Measurements from ENCODE around the gene PRXL2B.

PRXL2B gene

DNA sequence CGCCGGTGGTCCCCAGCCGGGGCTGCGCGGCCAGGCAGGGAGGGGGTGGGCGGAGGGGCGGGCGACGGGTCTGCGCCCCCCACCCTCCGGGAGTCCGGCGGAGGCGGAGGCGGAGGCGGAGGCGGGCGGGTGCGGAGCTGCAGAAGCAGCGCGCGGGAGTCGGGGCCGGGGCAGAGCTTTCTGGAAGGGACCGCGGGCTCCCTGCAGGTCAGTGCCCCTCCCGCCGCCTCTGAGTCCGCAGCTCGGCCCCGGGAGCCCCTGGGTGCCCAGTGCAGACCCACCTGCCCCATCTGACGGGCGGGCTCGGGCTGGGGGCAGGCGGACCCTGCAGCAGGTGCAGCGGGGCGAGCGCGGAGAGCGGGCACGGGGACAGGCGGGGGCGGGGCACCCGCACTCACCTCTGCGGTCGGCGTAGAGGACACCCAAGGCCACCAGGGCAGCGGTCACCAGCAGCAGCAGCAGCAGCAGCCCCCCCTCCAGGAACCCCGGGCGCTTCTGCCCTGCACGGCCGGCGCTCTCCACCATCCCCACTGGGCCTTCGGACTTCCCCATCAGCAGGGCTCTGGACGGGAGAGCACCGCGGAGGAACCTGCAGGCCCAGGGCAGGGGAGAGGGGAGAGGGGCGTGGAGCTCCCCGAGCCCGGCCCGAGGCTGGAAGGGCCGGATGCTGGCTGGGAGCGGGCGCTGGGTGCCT, 42.5 kb downstream of the PRXL2B start:
- peaks cover 29 to 64% (median 54%) of the 10 kb centered on the region in 5 donors for H3K27me3 ChIP-seq (ENCODE audit: control insufficient read depth in 5 of 5, insufficient read depth in 4 of 5, low read length in 5 of 5)
- H3K4me1 ChIP-seq (ENCODE audit: control insufficient read depth in 5 of 5, insufficient read depth in 5 of 5, low read length in 5 of 5) = peaks cover 0 to 5% (median 0%) of the 10 kb centered on the region in 5 donors
- peaks cover 0 to 9% (median 0%) of the 10 kb centered on the region in 5 donors for H3K9me3 ChIP-seq (ENCODE audit: control insufficient read depth in 5 of 5, low read length in 5 of 5)
- H3K36me3 ChIP-seq (ENCODE audit: control insufficient read depth in 5 of 5, insufficient read depth in 5 of 5, low read length in 5 of 5) = no peaks in the 10 kb centered on the region
- H3K9ac ChIP-seq (ENCODE audit: low read length in 5 of 5) = no peak overlapping the region
- no peak overlapping the region for H3K27ac ChIP-seq (ENCODE audit: low read depth, low read length)
- H3K4me3 ChIP-seq (ENCODE audit: low read depth in 1 of 5, low read length in 5 of 5) = no peak overlapping the region

DNA sequence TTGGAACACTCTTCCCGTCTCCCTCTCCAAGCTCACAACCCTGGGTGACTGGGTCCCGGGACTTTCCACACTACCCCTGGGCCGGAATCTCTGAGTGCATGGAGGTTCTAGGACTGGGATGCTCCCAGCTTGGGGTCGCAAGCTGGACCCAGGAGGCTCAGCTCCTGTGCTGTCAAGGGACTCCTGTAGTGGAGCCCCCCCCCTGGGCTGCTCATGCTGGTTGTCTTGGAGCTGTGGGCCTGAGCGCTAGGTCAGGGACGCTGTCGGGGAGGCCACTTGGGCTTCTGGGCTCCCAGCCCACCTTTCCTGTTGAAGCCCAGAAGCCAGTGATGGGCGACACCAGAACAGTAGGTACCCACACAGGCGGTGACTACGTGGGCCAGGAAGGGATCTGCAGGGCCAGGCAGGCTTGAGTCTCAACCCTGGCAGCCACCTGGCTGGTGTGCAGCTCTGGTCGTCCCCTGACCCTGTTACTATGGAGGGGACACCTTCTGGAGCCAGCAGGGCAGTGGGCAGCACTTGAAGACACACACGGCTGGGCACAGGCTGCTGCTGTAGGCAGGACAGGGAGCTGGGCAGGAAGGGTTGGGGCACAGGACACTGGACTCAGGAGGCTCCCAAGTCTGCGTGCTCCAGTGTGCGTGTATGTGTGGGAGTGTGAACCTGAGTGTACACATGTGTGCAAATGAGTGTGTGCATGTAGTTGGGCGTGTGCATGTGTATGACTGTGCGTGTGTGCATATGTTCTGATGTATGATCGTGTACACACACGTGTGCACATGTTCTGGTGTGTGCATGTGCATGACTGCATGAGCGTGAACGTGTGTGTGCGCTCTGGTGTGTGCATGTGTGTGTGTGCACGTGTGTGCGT, 43.3 kb downstream of the PRXL2B start:
- Histone ChIP-seq H3K4me3 (ENCODE audit: low read depth in 1 of 5, low read length in 5 of 5) (no peak overlapping the region), H3K4me1 (ENCODE audit: control insufficient read depth in 5 of 5, insufficient read depth in 5 of 5, low read length in 5 of 5) (peaks cover 0 to 5% (median 0%) of the 10 kb centered on the region in 5 donors), H3K9ac (ENCODE audit: low read length in 5 of 5) (no peak overlapping the region), H3K9me3 (ENCODE audit: control insufficient read depth in 5 of 5, low read length in 5 of 5) (peaks cover 0 to 9% (median 0%) of the 10 kb centered on the region in 5 donors), H3K36me3 (ENCODE audit: control insufficient read depth in 5 of 5, insufficient read depth in 5 of 5, low read length in 5 of 5) (no peaks in the 10 kb centered on the region), H3K27ac (ENCODE audit: low read depth, low read length) (no peak overlapping the region), H3K27me3 (ENCODE audit: control insufficient read depth in 5 of 5, insufficient read depth in 4 of 5, low read length in 5 of 5) (peaks cover 29 to 66% (median 57%) of the 10 kb centered on the region in 5 donors)

DNA sequence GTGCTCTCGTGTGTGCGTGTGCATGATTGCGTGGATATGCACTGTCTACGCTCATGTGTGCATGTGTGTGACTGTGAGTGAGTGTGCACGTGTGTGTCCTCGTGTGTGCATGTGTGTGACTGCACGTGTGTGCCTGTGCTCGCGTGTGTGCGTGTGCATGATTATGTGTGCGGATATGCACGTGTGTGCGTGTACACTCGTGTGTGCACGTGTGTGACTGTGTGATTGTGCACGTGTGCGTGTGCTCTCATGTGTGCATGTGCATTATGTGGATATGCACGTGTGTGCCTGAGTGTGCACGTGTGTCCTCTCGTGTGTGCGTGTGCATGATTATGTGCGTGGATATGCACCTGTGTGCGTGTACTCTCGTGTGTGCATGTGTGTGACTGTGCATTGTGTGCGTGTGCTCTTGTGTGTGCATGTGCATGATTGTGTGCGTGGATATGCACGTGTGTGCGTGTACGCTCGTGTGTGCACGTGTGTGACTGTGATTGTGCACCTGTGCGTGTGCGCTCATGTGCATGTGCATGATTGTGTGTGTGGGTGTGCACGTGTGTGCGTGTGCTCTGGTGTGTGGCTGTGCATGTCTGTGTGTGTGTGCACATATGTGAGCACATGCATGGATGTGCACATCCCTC, 44.0 kb downstream of the PRXL2B start:
- H3K27me3 ChIP-seq (ENCODE audit: control insufficient read depth in 5 of 5, insufficient read depth in 4 of 5, low read length in 5 of 5) = peaks cover 29 to 69% (median 61%) of the 10 kb centered on the region in 5 donors
- no peak overlapping the region for H3K4me3 ChIP-seq (ENCODE audit: low read depth in 1 of 5, low read length in 5 of 5)
- peaks cover 0 to 5% (median 0%) of the 10 kb centered on the region in 5 donors for H3K4me1 ChIP-seq (ENCODE audit: control insufficient read depth in 5 of 5, insufficient read depth in 5 of 5, low read length in 5 of 5)

DNA sequence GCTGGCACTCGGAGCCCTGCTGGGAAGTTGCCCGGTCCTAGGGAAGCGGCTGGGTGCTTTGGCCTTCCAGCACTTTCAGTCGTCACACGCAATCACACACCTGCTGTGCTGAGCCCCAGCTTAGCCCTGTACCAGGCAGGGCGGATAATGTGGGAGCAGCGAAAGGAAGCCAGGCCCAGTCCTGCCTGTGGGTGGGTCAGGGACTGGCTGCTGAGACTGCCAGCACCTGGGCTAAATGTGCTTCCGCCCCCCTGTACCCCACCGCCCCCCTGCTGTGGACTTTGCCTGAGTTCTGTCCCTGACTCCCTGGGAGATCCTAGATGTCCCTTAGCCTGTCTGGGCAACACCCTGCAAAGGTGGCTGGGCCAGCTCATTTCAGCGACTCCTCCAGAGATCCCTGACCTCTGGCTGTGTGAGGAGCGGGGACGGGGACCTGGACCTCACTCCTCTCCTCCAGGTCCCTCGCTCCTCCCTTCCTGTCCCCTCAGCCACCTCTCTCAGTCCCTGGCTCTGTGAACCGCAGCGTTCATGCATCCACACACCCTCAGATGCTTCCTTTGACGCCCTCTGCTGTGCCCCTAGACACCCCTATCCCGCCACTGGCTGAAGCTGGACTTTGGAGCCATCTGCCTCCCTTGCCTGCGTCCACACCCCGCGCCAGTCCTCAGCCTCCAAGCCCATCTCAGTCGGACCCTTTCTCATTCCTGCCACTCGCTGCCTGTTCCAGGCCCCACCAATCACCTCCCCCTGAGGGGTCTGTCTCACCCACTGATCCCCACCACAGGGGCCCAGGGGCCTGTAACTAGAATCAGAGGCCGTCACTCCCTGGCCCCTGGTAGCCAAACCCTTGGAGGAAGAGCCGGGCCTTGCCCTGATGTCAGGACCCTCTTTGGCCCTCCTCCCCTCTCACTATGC, 44.8 kb downstream of the PRXL2B start:
- peaks cover 29 to 63% (median 59%) of the 10 kb centered on the region in 5 donors for H3K27me3 ChIP-seq (ENCODE audit: control insufficient read depth in 5 of 5, insufficient read depth in 4 of 5, low read length in 5 of 5)
- H3K9ac ChIP-seq (ENCODE audit: low read length in 5 of 5) = no peak overlapping the region
- H3K27ac ChIP-seq (ENCODE audit: low read depth, low read length) = no peak overlapping the region
- no peak overlapping the region for H3K4me3 ChIP-seq (ENCODE audit: low read depth in 1 of 5, low read length in 5 of 5)
- H3K4me1 ChIP-seq (ENCODE audit: control insufficient read depth in 5 of 5, insufficient read depth in 5 of 5, low read length in 5 of 5) = peaks cover 0 to 5% (median 0%) of the 10 kb centered on the region in 5 donors
- no peaks in the 10 kb centered on the region for H3K36me3 ChIP-seq (ENCODE audit: control insufficient read depth in 5 of 5, insufficient read depth in 5 of 5, low read length in 5 of 5)
- peaks cover 0 to 9% (median 2%) of the 10 kb centered on the region in 5 donors for H3K9me3 ChIP-seq (ENCODE audit: control insufficient read depth in 5 of 5, low read length in 5 of 5)

More for the DNA sequence above, 44.0 kb downstream of the PRXL2B start:
- Histone ChIP-seq H3K36me3 (ENCODE audit: control insufficient read depth in 5 of 5, insufficient read depth in 5 of 5, low read length in 5 of 5) (no peaks in the 10 kb centered on the region), H3K9me3 (ENCODE audit: control insufficient read depth in 5 of 5, low read length in 5 of 5) (peaks cover 0 to 9% (median 0%) of the 10 kb centered on the region in 5 donors), H3K27ac (ENCODE audit: low read depth, low read length) (no peak overlapping the region), H3K9ac (ENCODE audit: low read length in 5 of 5) (no peak overlapping the region)

DNA sequence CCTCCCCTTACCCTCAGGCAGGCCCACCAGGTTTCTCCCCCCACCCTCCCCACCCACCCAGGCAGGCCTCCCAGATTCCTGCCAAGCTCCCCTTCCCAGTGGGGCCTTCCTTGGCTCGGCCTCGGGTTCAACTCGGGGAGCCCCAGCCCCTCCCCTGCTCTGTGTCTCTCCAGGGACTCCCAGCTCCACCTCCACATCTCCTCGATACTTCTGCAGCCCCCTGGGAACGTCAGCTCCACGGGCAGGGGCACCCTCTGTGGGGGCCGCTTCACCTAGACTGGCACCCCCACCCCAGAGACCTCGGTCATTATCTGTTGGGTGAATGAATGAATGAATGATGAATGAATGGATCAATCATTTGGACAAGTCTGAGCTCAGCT, 45.5 kb downstream of the PRXL2B start:
- no peaks in the 10 kb centered on the region for H3K36me3 ChIP-seq (ENCODE audit: control insufficient read depth in 5 of 5, insufficient read depth in 5 of 5, low read length in 5 of 5)
- no peak overlapping the region for H3K9ac ChIP-seq (ENCODE audit: low read length in 5 of 5)
- H3K27me3 ChIP-seq (ENCODE audit: control insufficient read depth in 5 of 5, insufficient read depth in 4 of 5, low read length in 5 of 5) = peaks cover 29 to 62% (median 61%) of the 10 kb centered on the region in 5 donors
- H3K4me3 ChIP-seq (ENCODE audit: low read depth in 1 of 5, low read length in 5 of 5) = no peak overlapping the region
- H3K4me1 ChIP-seq (ENCODE audit: control insufficient read depth in 5 of 5, insufficient read depth in 5 of 5, low read length in 5 of 5) = peaks cover 0 to 5% (median 0%) of the 10 kb centered on the region in 5 donors
- H3K27ac ChIP-seq (ENCODE audit: low read depth, low read length) = no peak overlapping the region
- H3K9me3 ChIP-seq (ENCODE audit: control insufficient read depth in 5 of 5, low read length in 5 of 5) = peaks cover 0 to 15% (median 8%) of the 10 kb centered on the region in 5 donors

DNA sequence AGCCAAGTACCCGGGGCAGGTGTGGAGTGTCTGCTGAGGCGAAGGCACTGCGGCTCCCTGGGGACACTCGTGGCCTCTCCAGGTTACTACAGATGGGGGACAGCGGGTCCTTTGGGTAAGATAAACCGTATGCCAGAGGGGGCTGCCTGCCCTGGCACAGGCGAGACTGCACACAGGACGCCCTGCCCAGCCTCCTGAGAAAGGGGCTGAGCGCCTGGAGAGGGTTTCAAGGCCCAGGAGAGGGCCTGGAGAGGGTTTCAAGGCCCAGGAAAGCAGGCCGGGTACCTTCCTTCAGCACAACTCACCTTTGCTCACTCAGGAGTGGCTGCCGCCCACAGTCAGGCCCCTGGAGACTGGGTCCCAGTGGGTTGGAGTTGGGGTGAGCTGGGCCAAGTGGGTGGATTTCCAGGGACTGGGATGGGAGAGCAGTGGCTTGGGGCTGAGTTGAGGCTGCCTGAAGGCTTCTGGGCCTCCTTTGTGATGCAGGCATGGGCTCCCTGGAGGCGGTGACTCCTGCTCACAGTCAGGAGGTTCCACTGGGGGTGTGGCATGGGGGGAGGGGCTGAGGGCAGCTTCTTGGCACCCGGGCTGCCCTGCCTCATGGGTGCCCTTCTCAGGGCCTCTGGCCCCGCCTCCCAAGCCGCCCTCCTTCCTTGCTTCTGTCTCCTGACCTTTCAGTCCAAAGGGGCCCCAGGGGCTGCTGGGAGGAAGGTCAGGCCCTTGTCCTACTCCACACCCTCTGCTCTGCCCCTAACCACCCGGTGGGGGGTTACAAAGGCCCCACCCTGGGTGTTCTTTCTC, 46.2 kb downstream of the PRXL2B start, which contains the start of gene MMEL1:
TSS of gene MMEL1 (minus strand) at position 456 of the 801 bp plus-strand sequence. CDS start 3,532 bp downstream, outside the sequence.
- peaks cover 0 to 5% (median 0%) of the 10 kb centered on the region in 5 donors for H3K4me1 ChIP-seq (ENCODE audit: control insufficient read depth in 5 of 5, insufficient read depth in 5 of 5, low read length in 5 of 5)
- H3K36me3 ChIP-seq (ENCODE audit: control insufficient read depth in 5 of 5, insufficient read depth in 5 of 5, low read length in 5 of 5) = no peaks in the 10 kb centered on the region
- no peak within 1 kb of the TSS for H3K27ac ChIP-seq (ENCODE audit: low read depth, low read length)
- peaks cover 29 to 60% (median 55%) of the 10 kb centered on the region in 5 donors for H3K27me3 ChIP-seq (ENCODE audit: control insufficient read depth in 5 of 5, insufficient read depth in 4 of 5, low read length in 5 of 5)
- H3K9me3 ChIP-seq (ENCODE audit: control insufficient read depth in 5 of 5, low read length in 5 of 5) = peaks cover 0 to 17% (median 11%) of the 10 kb centered on the region in 5 donors
- no peak within 1 kb of the TSS for H3K9ac ChIP-seq (ENCODE audit: low read length in 5 of 5)
- H3K4me3 ChIP-seq (ENCODE audit: low read depth in 1 of 5, low read length in 5 of 5) = no peak within 1 kb of the TSS

DNA sequence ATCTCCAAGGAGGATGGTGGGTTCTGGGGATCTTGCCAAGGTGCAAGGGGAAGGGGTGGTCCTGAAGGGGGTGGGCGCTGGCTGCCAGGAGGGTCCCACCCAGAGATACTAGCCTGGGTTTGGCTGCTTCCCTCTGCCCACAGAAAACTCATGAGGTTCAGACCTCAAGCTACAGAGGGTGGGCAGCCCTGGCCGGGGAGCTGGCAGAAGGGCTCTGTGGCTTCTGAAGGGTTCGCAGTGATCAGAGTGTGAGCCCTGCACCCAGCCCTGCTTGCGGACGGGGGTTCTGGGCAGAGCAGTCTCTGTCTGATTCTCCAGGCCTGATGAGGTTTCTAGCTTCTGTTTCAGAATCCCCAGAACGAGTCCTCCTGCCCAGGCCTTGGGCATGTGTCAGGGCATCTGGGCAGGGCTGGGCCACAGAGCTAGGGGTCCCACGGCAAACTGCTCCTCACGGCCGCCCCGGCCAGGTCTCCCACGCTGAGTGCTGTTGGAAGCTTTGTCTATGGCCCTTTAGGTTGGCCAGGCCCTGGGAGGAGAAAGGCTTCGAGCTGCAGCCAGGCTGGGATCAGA, 46.9 kb downstream of the PRXL2B start:
- Histone ChIP-seq H3K4me1 (ENCODE audit: control insufficient read depth in 5 of 5, insufficient read depth in 5 of 5, low read length in 5 of 5) (peaks cover 0 to 5% (median 0%) of the 10 kb centered on the region in 5 donors), H3K4me3 (ENCODE audit: low read depth in 1 of 5, low read length in 5 of 5) (no peak overlapping the region), H3K27me3 (ENCODE audit: control insufficient read depth in 5 of 5, insufficient read depth in 4 of 5, low read length in 5 of 5) (peaks cover 25 to 53% (median 48%) of the 10 kb centered on the region in 5 donors)

DNA sequence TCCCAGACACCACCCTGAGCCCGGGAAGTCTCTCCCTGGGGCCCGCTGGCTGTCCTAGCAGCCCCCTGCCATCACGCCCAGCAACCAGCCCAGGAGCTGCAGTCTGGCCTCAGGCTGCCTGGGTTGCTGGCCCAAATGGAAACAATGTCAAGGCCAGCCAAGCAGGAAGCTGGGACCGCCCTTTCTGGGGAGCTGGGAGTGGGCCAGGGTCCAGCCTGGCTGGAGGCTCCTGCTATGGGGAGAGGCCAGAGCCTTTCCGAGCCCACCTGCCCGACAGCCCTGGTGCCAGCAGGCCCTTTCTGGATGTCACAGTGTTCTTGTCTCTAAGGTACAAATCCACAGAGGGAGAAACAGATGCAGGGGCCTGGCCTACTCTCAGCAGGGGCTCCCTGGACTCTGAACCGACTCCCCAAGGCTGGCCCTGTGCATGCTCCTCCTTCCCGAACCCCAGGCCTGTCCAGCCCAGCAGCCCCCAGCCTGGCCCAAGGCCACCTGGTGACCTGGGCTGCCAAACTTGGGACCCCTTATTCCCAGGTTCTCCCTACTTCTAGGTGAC, 47.4 kb downstream of the PRXL2B start:
- Histone ChIP-seq H3K27me3 (ENCODE audit: control insufficient read depth in 5 of 5, insufficient read depth in 4 of 5, low read length in 5 of 5) (peaks cover 25 to 52% (median 48%) of the 10 kb centered on the region in 5 donors), H3K9me3 (ENCODE audit: control insufficient read depth in 5 of 5, low read length in 5 of 5) (peaks cover 0 to 17% (median 11%) of the 10 kb centered on the region in 5 donors), H3K9ac (ENCODE audit: low read length in 5 of 5) (no peak overlapping the region), H3K4me3 (ENCODE audit: low read depth in 1 of 5, low read length in 5 of 5) (no peak overlapping the region), H3K4me1 (ENCODE audit: control insufficient read depth in 5 of 5, insufficient read depth in 5 of 5, low read length in 5 of 5) (peaks cover 0 to 5% (median 0%) of the 10 kb centered on the region in 5 donors), H3K27ac (ENCODE audit: low read depth, low read length) (no peak overlapping the region), H3K36me3 (ENCODE audit: control insufficient read depth in 5 of 5, insufficient read depth in 5 of 5, low read length in 5 of 5) (no peaks in the 10 kb centered on the region)

More for the DNA sequence above, 46.9 kb downstream of the PRXL2B start:
- Histone ChIP-seq H3K9me3 (ENCODE audit: control insufficient read depth in 5 of 5, low read length in 5 of 5) (peaks cover 0 to 17% (median 11%) of the 10 kb centered on the region in 5 donors), H3K36me3 (ENCODE audit: control insufficient read depth in 5 of 5, insufficient read depth in 5 of 5, low read length in 5 of 5) (no peaks in the 10 kb centered on the region), H3K9ac (ENCODE audit: low read length in 5 of 5) (no peak overlapping the region), H3K27ac (ENCODE audit: low read depth, low read length) (no peak overlapping the region)

Measured in subcutaneous abdominal adipose tissue (tissue), 5 donors.